Measurements from ENCODE around the gene FLACC1. TPM values are rescaled to one million over a fixed set of nuclear protein-coding genes. Genes with fewer than 3 reads are reported as not detected.

The FLACC1 gene, protein sequence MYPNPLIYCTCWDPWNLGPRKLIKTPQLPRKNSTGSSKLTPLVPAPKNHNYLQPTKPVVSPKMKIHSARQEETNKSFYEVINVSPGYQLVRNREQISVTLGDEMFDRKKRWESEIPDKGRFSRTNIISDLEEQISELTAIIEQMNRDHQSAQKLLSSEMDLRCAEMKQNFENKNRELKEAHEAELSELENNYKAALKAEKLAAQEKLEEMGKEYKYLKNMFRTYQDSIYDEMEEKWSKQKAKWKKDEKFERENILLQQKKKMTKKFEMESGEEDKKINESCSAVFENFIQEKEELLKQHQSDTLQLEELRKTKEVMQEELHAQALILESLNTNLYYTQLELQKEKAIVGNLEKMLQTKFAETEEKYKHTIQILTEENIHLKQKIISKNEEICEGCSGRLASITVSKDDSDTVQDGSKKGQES
- total RNA-seq (2022; extraction: Qiagen RNA extraction) = 0.16 to 0.46 TPM (median 0.17 TPM) in 5 replicates

DNA sequence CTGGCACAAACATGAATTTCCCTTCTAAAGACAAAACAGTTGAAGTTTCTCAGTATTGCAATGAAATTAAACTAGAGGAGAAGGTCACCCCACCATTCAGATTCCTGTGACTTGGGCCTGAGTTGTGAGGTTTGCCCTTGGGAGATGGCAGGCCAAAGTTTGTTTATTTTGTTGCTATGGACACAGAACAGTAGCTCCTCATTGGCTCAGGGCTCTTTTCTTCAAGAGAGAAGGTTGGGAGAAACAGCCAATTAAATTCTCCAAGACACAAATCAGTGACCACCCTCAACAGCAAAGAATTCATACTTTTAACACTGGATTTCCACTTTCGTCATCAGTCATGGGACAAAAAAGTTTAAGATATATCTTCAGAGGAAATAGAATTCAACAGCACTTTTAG lies at the start of gene FLACC1:
Gene FLACC1 (minus strand): TSS at position 125 of the 400 bp plus-strand sequence. CDS start 5,941 bp downstream, outside the sequence.

DNA sequence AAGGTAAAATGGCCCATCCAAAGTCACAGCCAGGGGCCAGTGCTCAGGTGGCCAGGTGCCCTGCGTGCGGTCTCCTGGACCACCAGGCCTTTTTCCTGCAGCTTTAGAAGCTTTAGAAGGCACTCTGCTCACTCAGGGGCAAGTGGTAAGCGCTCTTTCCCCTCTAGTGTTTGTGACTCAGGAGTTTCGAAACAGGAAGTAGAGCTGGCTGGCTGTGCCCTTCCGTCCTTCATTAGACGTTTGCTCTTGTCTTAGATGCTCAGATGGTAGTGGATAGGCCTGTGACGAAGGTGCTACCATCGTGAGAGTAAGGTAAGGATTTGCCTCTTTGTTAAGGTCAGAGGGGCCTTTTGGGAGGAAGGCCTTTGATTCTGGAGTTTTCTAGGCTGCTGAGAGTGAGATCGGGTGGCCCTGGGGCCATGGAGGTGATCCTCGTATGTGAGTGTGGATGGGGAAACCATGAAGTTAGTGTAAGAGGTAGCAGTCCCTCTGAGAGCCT lies 96.8 kb downstream of the FLACC1 start, which contains the start of gene CASP8:
Gene CASP8 (plus strand): TSS at position 235 of the 499 bp plus-strand sequence. CDS start 5,951 bp downstream, outside the sequence.

Other genes starting within 250 kb of the FLACC1 start
- gene CFLAR, start 241.2 kb downstream of the FLACC1 start, total RNA-seq (2022; extraction: Qiagen RNA extraction) = 82.5 to 120 TPM (median 99.8 TPM) in 5 replicates
- gene CASP10, start 174.2 kb downstream of the FLACC1 start, total RNA-seq (2022; extraction: Qiagen RNA extraction) = 1.6 to 2.5 TPM (median 2.2 TPM) in 5 replicates
- 30.0 to 44.8 TPM (median 32.7 TPM) in 5 replicates for gene CASP8, start 96.8 kb downstream of the FLACC1 start, total RNA-seq (2022; extraction: Qiagen RNA extraction)
- 11.2 to 18.0 TPM (median 14.2 TPM) in 5 replicates for gene TRAK2, start 94.1 kb upstream of the FLACC1 start, total RNA-seq (2022; extraction: Qiagen RNA extraction)
- gene STRADB, start 94.4 kb upstream of the FLACC1 start, total RNA-seq (2022; extraction: Qiagen RNA extraction) = 22.6 to 27.8 TPM (median 25.5 TPM) in 5 replicates